HFF-Myc (cell line): ENCODE results near the gene CCL15.

Source experiments
- DNase-seq: peaks from one replicate; pipeline ENCODE4 v3.0.0-alpha.2; 2011; ENCODE audit warnings: low read depth; ENCODE audit errors: extremely low read depth
- H3K4me3 ChIP-seq: replicated peaks from 2 replicates; pipeline ENCODE4 v1.5.1; 2011; ENCODE audit warnings: low read depth, mild to moderate bottlenecking, control low read depth, low read length
- CTCF ChIP-seq: IDR thresholded peaks from 2 replicates; pipeline ENCODE4 v1.5.1; 2012; ENCODE audit warnings: mild to moderate bottlenecking, low read depth, low read length, control low read depth; ENCODE audit errors: missing control alignments

Gene CCL15

GRCh38 chr17:35953720-35954119, 47.6 kb downstream of the CCL15 start:
- H3K4me3 ChIP-seq = no peak overlapping the region
- TF ChIP-seq CTCF = no peak
- no peak for DNase-seq

GRCh38 chr17:35949401-35949800, 52.0 kb downstream of the CCL15 start:
- TF ChIP-seq CTCF = no peak
- no peak for DNase-seq
- no peak overlapping the region for H3K4me3 ChIP-seq

GRCh38 chr17:35948092-35948491, 53.3 kb downstream of the CCL15 start:
- TF ChIP-seq CTCF = no peak
- DNase-seq = no peak
- no peak overlapping the region for H3K4me3 ChIP-seq
